Measurements from ENCODE around the gene HGS. TPM values are rescaled to one million over a fixed set of nuclear protein-coding genes. Genes with fewer than 3 reads are reported as not detected.

HGS gene
- total and polyA plus RNA-seq, 2 of the 13 experiments (the other 11 are each of a cell fraction or from before 2014, with no cell fraction given) = 73.3 to 78.1 TPM

GRCh38 chr17:81723651-81724209, 39.9 kb downstream of the HGS start:
- no peak overlapping the region for H3K9ac ChIP-seq (ENCODE audit: insufficient read depth, low read depth, low read length)
- BruUV-seq (replicated peaks) = TSS peak; percentile 45
- CTCF ChIA-PET (ENCODE audit: low intra/inter-chr PET ratio, low total read pairs) = no interaction called here
- no peaks in the 10 kb centered on the region for H3K79me2 ChIP-seq (ENCODE audit: insufficient read depth, low read length)
- DNase-seq (ENCODE audit: low spot score) (no peak), FAIRE-seq (peak; percentile 84), ATAC-seq (no peak)
- intact Hi-C loops (cut with micrococcal nuclease; ENCODE audit: unreplicated experiment) (no loop called here), in situ Hi-C loops (cut with HindIII; ENCODE audit: extremely low pct_ligation_motif_present, low pct_unique_long_range_greater_than_20kb) (no loop called here)
- WGBS (ENCODE audit: low lambda C conversion rate) = 27% methylated on average over 12 of the region's 12 CpGs
- POLR2A ChIA-PET = interaction anchor here (1.0 to 5.8 kb wide), 4 partner anchors 10 to 57 kb away, joined by 3 to 72 read pairs (median 8); partner anchors contain the start of genes CCDC137, MRPL12 and SLC25A10
- no peaks in the 10 kb centered on the region for H4K20me1 ChIP-seq (ENCODE audit: insufficient read depth, low read length)
- no peak overlapping the region for H2AFZ ChIP-seq (ENCODE audit: low read length)
- H3K36me3 ChIP-seq (replicated peaks in 1 of 2; ENCODE audit: control insufficient read depth in 1 of 2, insufficient read depth in 2 of 2, low read length in 2 of 2) = peaks cover 1 to 9% of the 10 kb centered on the region in 2 experiments; a peak in 3 of 5 replicates
- no peaks in the 10 kb centered on the region for H3K9me3 ChIP-seq (ENCODE audit: low read length)
- peaks cover 42% of the 10 kb centered on the region for H3K4me1 ChIP-seq (ENCODE audit: insufficient read depth, low read length)
- H3K4me2 ChIP-seq (ENCODE audit: low read depth, low read length) = peak overlapping the region; percentile 22
- no peak overlapping the region for H3K4me3 ChIP-seq (replicated peaks in 1 of 3; ENCODE audit: insufficient read depth in 1 of 3, low read depth in 2 of 3, low read length in 3 of 3)
- H3K27me3 ChIP-seq (ENCODE audit: control insufficient read depth in 1 of 2, insufficient read depth in 2 of 2, low read length in 2 of 2) = no peaks in the 10 kb centered on the region
- no peak overlapping the region for H3K27ac ChIP-seq (ENCODE audit: extremely low read length, insufficient read depth, low read length)
- peak; percentile 36; the same call in 1 of the 2 replicates for TF ChIP-seq ZNF777 (CRISPR knock-in tag; IDR thresholded peaks at IDR 0.05)
- peak; percentile 39; the same call in 1 of the 2 replicates for TF ChIP-seq ZNF724P (CRISPR knock-in tag; IDR thresholded peaks at IDR 0.05; ENCODE audit: borderline replicate concordance)
- 0 out of 2 replicates have a peak, but pooled peaks have one; percentile 34 for TF ChIP-seq MBD4 (IDR thresholded peaks at IDR 0.05; ENCODE audit: borderline replicate concordance, low read length)
- no peak for TF ChIP-seq ZNF513 (CRISPR knock-in tag; conservative IDR thresholded peaks at IDR 0.05)
- TF ChIP-seq PCBP2 (optimal IDR thresholded peaks at IDR 0.05; ENCODE audit: low read depth, low read length, poor library complexity, severe bottlenecking) = no peak
- TF ChIP-seq GPBP1L1 (CRISPR knock-in tag; IDR thresholded peaks at IDR 0.05) = no peak
- no peak for TF ChIP-seq ZNF691 (CRISPR knock-in tag; IDR thresholded peaks at IDR 0.05; ENCODE audit: borderline replicate concordance, low read depth)
- TF ChIP-seq ZNF230 (CRISPR knock-in tag; IDR thresholded peaks at IDR 0.05) = peak; percentile 10; the same call in 1 of the 2 replicates
- TF ChIP-seq HNRNPK (IDR thresholded peaks at IDR 0.05; ENCODE audit: low read depth, low read length, poor library complexity, severe bottlenecking) = no peak
- no peak for TF ChIP-seq ZNF329 (CRISPR knock-in tag; IDR thresholded peaks at IDR 0.05; ENCODE audit: low read depth)
- no peak for TF ChIP-seq ELK4 (CRISPR knock-in tag; IDR thresholded peaks at IDR 0.05; ENCODE audit: borderline replicate concordance)
- no peak for TF ChIP-seq TAF1 (CRISPR knock-in tag; IDR thresholded peaks at IDR 0.05)
- no peak for TF ChIP-seq HNRNPL (IDR thresholded peaks at IDR 0.05; ENCODE audit: low read depth, low read length)
- TF ChIP-seq POLR2G (IDR thresholded peaks at IDR 0.05; ENCODE audit: low read depth, low read length) = peak; percentile 62
- no peak for TF ChIP-seq ZNF614 (CRISPR knock-in tag; IDR thresholded peaks at IDR 0.05; ENCODE audit: borderline replicate concordance)
- TF ChIP-seq MXD1 (CRISPR knock-in tag; IDR thresholded peaks at IDR 0.05) = no peak
- TF ChIP-seq ZNF639 (CRISPR knock-in tag; conservative IDR thresholded peaks at IDR 0.05) = no peak
